GM21390 (cell line): ENCODE results near the gene HMGCR.

ENCODE experiments used
- ATAC-seq: cut with Tn5 transposase; IDR thresholded peaks from one replicate; pipeline ENCODE4 v1.9.1; 2021; ENCODE audit not compliant: unreplicated experiment

Gene HMGCR

DNA sequence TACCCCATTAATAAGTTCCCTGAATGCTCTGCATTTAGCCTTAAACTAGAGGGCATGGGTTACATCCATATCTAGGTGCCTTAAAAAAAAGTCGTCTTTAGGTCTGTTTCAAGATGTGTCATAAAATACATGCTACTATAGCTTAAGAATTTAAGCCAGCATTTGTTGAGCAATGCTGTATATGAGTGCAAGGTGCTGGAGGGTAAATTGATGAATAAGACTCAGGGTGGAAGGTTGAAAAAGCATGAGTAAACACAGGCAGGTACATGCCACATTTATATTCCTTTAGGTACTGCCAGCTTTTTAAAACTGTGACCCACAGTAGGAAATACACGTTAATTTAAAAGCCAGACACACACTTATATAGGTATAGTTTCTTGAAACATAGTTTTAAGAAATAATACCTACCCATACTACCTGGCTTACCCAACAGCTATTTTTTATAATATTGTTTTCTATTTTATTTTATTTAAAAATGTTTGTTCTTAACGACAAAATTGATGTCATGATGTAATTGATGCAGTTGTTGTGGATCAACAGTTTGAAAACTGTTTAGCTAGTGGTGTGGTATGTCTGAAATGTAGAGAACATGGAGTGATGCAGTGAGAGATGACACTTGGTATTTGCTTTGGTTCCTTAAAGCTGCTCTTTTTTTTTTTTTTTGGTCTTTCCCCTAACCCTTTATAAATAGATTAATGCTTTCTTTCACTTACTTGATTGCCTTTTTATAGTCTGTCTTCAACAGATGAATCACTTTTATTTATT is 3.9 kb downstream of the HMGCR start:
- no peak for ATAC-seq

DNA sequence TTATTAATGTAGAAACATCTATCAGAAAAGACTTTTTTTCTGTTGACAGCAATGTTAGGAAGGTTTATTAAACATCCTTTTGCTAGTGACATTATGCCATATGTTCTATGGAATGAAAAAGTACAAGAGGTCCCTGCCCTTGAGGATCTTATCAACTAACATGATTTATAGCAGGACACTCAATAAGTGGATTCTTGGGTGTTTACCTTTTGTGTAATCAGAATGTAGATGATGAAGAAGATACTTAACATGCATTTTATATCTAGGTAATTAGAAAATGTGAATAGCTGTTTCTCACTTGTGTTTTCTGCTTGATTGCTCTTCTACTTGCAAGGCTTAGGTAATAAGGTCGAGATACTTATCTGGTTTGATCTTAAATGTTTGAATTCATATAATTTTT is 4.9 kb downstream of the HMGCR start:
- no peak for ATAC-seq

DNA sequence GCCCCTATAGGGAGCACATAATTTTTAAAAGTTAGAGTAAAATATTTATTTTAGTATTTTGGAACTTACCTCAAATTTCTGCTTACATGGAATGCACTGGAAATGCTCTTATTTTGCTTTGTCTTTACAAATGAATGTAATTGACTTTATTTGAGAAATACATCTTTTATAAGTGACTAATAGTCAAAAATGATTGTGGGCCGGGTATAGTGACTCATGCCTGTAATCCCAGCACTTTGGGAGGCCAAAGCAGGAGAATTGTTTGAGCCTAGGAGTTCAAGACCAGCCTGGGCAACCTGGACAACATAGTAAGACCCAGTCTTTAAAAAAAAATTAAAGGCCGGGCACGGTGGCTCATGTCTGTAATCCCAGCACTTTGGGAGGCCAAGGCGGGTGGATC is 5.8 kb downstream of the HMGCR start:
- ATAC-seq: no peak

DNA sequence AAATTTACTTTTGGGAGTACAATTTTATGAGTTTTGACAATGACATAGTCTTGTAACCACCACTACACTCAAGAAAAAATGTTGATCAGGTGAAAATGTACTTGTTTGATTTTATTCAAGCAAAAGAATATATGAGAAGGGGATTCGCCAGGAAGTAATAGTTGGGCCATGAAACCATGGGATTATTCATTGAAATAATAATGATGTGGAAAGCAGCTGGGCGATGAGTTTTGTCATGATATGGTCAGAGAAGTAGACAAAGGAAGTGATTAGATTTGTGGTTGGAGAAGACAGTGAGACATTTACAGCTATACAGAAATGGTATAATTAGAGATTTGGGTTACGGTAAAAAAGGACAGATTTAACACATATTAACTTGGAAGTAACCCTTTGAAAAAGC is 11.2 kb downstream of the HMGCR start:
- no peak for ATAC-seq

DNA sequence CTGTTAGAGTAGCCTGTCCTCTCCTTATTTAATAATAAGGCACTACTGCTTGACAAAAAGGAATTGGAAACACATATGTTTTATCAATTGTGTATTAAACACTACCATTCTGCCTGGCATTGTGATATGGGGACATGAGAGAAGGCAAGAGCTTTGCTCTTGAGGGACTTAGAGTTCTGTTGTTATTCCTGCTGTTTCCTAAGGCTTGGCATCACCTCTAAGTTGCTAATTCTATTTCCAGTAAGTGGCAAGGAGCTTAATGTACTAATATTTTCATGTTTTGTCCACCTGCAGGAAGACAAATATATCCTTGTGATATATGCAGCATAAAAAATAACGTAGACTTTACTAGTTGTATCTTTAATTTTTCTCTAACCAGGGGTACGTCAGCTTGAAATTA is 12.6 kb downstream of the HMGCR start:
- ATAC-seq: no peak

DNA sequence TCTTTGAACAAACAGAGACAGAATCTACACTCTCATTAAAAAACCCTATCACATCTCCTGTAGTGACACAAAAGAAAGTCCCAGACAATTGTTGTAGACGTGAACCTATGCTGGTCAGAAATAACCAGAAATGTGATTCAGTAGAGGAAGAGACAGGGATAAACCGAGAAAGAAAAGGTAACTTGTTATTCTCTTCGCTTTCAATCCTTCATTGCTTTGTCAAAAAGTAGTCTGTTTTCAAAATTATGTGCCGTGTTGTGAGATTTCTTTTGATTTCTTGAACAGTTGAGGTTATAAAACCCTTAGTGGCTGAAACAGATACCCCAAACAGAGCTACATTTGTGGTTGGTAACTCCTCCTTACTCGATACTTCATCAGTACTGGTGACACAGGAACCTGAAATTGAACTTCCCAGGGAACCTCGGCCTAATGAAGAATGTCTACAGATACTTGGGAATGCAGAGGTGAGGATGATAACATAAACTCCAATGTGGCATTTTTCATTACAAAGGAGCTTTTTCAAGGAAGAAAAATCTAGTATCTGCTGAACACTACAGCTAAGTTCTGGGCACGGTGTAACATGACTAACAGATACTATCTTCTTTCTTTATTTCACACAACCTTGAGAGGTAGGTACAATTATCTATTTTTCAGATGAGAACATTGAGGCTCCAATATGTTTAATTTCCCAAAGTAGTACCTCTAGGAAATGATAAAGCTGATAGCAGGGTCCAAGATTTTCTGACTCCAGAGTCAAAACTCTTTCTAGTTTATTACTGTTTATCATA is 14.3 kb downstream of the HMGCR start:
- ATAC-seq: no peak

DNA sequence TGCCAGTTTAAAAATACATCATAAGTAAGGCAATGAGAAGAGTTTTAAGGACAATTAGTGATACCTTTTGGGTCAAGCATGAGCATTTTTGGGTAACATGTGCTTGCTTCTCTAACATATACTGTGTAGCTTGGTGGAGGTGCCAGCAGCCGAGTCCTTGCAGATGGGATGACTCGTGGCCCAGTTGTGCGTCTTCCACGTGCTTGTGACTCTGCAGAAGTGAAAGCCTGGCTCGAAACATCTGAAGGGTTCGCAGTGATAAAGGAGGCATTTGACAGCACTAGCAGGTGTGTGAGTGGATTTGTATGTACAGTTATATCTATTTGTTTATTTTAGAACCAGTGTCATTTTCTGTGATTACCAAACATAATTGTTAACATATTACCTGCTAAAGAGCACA is 18.2 kb downstream of the HMGCR start:
- no peak for ATAC-seq

DNA sequence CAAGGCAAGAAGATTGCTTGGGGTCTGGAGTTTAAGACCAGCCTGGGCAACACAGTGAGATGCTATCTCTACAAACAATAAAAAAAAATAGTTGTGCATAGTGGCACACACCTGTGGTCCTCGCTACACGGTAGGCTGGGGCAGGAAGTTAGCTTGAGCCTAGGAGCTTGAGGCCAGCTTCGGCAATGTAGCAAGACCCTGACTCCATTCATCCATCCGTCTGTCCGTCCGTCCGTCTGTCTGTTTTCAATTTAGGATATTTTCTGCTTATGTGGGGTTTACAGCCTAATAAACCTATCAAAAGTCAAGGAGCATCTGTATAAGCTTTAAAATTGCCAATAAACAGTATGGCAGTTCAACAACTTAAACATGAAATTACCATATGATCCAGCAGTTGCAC is 19.7 kb downstream of the HMGCR start:
- no peak for ATAC-seq

DNA sequence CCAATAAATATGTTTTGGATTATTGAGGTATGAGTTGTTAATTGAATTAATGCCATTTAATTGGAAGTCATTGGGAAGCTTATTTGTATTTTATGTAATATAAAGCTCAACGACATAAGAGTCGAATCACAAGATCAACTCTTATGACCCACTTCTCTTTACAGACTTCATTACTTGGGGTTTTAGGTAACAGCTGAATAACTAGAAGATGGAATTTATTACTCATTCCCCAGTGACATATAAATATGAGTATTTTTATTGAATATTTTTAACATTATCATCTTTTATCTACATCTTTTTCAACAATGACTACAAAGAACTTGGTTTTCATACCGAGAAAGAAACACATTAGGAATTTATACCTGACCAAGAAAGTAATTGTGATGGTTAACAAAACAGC is 21.1 kb downstream of the HMGCR start:
- ATAC-seq: no peak

DNA sequence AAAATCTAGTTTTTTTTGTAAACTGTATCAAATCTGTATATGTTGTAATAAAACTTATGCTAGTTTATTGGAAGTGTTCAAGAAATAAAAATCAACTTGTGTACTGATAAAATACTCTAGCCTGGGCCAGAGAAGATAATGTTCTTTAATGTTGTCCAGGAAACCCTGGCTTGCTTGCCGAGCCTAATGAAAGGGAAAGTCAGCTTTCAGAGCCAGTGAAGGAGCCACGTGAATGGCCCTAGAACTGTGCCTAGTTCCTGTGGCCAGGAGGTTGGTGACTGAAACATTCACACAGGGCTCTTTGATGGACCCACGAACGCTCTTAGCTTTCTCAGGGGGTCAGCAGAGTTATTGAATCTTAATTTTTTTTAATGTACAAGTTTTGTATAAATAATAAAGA is 24.3 kb downstream of the HMGCR start:
- no peak for ATAC-seq

DNA sequence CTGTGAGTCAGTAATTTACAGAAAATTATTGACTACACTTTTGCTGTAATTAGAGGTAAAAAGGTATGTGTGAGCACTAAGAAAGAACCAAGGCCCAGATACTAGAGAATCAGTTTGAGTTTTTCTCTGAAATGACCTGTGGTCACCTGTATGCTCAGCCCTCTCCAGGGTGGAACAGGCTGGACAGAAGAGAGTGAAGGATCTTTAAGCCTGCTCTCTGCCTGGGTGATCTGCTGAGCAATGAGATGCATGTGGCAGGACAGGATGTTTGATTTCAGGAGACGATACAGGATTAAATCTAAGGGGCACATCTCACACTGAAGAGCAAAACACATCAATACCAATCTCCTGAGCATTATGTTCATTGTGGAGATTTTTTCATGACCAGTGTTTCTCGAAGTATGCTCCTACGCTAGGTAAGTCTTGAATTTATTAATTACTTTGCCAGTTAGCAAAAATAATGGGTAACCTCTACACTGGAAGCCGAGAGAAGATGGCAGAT is 25.5 kb downstream of the HMGCR start:
- no peak for ATAC-seq

DNA sequence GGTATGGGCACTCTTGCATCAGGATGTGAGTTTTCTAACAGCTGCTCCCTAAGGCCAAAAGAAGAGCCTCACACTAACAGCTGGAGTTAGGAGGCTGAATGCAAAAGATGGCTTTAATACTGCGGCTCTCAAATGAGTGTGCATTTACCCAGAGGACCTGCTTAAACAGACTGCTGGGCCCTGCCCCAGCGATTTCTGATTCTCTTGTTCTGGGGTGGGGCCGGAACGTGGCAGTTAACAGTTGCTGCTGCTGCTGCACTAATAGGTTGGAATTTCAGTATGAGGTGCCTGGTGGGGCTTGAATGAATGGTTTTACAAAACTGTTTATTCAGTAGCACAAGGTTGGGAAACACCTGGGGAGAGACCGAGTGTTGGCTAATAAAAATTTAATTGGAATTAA is 26.1 kb downstream of the HMGCR start:
- no peak for ATAC-seq

DNA sequence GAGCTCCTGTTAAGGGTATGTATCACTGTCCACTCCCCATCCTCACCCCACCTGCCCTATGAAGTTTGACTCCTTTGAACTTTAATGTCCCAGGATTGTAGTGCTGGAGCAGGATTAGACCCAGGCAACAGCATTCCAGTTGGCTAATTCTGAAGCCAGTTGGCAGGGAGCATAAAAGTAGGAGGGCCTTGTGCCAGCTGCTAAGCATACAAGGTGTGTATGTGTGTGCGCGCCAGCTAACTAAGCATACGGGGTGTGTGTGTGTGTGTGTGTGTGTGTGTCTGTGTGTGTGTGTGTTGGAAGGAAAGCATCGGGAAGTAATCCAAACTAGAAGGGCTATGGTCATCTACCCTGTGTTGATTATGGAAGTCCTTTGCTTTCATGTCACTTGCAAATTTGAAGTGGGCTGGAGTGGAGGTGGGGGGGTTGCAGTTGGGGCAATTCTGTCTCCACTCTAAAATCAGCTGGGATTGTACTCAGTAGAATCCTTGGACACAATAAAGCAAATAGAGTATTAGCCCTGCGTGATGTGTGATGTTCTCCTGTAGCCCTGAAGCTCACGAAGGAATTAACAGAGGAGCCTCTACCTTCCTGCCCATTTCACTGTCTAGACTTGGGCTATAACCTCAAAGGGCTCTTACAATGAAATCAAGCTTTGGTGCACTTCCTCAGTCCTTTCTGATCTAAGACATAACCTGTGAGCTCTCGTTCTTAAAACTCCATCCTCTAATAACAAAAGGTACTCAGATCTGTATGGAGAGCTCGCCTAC is 26.9 kb downstream of the HMGCR start:
- no peak for ATAC-seq

DNA sequence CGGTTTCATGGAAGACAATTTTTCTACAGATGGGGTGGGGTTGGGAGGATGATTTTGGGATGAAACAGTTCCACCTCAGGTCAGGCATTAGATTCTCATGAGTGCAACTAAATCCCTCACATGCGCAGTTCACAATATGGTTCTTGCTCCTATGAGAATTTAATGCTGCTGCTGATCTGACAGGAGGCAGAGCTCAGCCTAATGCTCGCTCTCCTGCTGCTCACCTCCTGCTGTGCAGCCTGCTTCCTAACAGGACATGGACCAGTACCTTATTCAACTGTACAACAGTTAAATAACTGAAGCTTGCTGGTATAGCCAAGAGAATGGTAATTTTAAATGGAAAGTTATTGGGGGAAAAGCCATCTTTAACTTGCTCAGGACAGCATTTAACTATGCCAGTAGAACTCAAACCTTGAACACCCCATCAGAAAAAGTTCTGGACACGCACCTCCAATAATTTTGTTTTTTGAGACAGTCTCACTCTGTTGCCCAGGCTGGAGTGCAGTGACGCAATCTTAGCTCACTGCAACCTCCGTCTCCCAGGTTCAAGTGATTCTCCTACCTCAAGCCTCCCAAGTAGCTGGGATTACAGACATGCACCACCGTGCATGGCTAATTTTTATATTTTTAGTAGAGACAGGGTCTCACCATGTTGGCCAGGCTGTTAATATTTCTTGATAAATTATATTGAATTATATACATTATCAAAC is 27.7 kb downstream of the HMGCR start:
- no peak for ATAC-seq

DNA sequence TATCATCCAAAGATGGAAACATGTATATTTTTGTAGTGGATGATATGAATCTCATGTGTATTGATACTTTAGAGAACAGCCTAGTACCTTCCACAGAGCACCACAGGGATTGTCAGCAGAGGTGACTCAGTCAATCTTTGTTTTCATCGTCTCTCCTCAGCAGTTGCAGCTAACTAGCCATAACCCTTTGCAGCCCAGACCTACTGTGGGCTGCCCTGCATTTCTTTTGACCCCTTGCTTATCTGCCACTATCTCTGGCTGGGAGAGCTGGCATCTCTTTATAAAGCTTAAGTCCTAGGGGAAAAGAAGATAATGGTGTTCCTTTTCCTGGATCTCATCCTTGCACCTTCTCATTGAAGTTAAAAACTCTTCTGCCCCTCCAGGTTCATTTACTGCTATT is 28.7 kb downstream of the HMGCR start:
- no peak for ATAC-seq

DNA sequence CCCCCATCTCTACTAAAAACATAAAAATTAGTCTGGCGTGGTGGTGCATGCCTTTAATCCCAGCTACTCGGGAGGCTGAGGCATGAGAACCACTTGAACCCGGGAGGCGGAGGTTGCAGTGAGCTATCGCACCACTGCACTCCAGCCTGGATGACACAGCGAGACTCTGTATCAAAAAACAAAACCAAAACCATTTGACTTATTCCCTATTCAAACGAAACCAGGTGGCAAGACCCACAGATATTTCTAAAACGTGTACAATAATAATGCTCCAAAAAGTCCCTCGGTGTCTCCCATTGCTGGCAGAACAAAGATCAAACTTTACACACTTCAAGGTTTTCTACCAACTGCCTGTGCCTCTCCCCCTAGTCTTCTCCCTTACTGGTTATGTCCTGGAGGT is 29.8 kb downstream of the HMGCR start:
- peak; percentile 75 for ATAC-seq

DNA sequence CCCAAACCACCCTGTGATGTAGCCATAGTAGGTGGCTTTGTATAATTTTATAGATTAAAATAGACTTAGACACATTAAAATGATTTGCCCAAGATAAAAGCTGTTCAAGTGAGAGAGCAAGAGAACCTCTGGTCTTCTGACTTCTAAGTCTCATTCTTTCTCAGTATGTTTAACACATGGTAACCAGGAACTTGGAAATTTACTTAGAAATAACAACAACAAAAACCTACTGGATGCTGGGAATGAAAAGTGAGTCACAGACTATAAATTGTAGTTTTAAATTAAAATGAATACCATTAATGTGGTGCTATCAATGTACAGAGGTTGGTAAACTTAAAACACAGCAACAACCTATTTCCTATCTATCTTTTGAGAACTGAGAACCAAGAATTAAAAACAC is 30.4 kb downstream of the HMGCR start:
- ATAC-seq: no peak

DNA sequence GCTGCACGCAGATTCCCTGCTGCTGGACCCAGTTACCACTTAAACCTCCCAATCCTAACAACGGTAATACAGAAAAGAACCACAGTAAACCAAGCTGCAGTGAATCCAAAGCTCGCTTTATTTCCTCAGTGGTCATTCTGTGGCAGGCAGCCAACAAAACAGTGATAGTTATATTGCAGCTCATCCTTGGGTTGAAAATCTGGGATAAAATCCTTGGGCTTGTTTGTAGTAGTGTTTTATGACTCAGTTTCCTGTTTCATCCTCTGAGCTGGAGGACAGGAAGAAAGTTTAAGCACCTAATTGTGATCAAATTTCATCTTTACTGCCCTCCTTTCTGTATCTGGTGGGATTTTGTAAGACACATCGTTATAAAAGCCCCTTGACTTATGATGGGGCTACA is 31.4 kb downstream of the HMGCR start:
- ATAC-seq: no peak

DNA sequence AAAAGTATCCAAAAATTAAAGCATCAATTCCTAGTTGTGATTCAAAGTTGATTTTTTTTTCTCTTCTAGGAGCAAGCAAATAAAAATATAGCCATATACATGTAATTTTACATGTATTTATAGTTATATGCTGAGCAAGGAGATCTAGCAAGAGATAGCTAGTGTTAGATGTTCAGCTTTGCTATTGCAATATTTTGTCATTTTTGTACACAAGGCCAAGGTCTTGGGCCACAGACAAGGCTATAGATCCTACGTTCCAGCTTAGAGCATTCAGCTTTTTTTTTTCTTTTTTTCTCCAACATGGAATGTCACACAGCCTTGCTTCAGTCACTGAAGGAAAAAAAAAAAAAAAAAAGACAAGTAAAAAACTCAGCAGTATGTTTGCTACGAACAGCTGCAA is 36.8 kb downstream of the HMGCR start:
- no peak for ATAC-seq

DNA sequence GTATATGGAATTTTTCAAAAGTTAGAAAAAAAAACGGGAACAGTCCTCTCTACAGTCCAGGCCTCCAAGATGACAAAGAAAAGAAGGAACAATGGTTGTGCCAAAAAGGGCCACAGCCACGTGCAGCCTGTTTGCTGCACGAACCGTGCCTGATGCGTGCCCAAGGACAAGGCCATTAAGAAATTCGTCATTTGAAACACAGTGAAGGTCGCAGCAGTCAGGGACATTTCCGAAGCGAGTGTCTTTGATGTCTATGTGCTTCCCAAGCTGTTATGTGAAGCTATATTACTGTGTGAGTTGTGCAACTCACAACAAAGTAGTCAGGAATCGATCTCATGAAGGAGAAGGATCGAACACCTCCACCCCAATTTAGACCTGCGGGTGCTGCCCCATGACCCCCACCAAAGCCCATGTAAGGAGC is 37.4 kb downstream of the HMGCR start:
- no peak for ATAC-seq

DNA sequence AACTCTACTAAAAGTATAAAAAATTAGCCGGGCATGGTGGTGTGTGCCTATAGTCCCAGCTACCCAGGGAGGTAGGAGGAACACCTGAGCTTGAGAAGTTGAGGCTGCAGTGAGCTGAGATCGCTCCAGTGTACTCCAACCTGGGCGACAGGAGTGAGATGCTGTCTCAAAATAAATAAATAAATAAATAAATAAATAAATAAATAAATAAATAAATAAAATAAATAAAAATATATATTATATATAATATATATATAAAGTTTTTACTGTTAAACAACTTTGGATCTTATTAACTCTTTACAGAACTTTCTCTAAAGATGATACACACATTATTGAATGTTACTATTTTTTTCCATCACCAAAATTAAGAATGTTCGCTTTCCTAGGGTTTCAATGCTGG is 38.4 kb downstream of the HMGCR start:
- ATAC-seq: no peak
